HG03139 (cell line): ENCODE results near the gene TRIM64.
"Not testable (repeated sequence)": the region's sequence is repeated elsewhere in the genome, so short reads cannot be mapped to it uniquely, and the experiment has no call there.

Experiments used
- ATAC-seq: cut with Tn5 transposase; IDR thresholded peaks from one replicate; pipeline ENCODE4 v1.9.1; 2021; ENCODE audit not compliant: unreplicated experiment

The TRIM64 gene

GRCh38 chr11:89965737-89966136, at the start of gene TRIM64:
Gene TRIM64, plus strand, starts transcription at chr11:89966037. Its CDS starts 2,467 bp downstream, at chr11:89968504.
- ATAC-seq: not testable (repeated sequence)

- no peak for ATAC-seq
Measured at GRCh38 chr11:89922195-89922660, 43.6 kb upstream of the TRIM64 start, which contains the start of gene TRIM49D1. Gene TRIM49D1, minus strand, starts transcription at chr11:89922245. Its CDS starts 4,535 bp downstream, at chr11:89917710.

GRCh38 chr11:89923764-89924163, 42.1 kb upstream of the TRIM64 start, which contains the start of gene TRIM49D2:
Gene TRIM49D2, plus strand, starts transcription at chr11:89924064. Its CDS starts 2,698 bp downstream, at chr11:89926762.
- not testable (repeated sequence) for ATAC-seq

- not testable (repeated sequence) for ATAC-seq
Measured at GRCh38 chr11:89960833-89961232, 5.0 kb upstream of the TRIM64 start.
